ENCODE results near the gene EPHB1. TPM values are rescaled to one million over a fixed set of nuclear protein-coding genes. Genes with fewer than 3 reads are reported as not detected.
A peak's percentile ranks its signal among the peaks of the same experiment; 100 is the strongest.

EPHB1 gene
- 2.1 and 2.5 TPM in 2 replicates for total RNA-seq (2014; rRNA removed; shearing (Covaris generic))

DNA sequence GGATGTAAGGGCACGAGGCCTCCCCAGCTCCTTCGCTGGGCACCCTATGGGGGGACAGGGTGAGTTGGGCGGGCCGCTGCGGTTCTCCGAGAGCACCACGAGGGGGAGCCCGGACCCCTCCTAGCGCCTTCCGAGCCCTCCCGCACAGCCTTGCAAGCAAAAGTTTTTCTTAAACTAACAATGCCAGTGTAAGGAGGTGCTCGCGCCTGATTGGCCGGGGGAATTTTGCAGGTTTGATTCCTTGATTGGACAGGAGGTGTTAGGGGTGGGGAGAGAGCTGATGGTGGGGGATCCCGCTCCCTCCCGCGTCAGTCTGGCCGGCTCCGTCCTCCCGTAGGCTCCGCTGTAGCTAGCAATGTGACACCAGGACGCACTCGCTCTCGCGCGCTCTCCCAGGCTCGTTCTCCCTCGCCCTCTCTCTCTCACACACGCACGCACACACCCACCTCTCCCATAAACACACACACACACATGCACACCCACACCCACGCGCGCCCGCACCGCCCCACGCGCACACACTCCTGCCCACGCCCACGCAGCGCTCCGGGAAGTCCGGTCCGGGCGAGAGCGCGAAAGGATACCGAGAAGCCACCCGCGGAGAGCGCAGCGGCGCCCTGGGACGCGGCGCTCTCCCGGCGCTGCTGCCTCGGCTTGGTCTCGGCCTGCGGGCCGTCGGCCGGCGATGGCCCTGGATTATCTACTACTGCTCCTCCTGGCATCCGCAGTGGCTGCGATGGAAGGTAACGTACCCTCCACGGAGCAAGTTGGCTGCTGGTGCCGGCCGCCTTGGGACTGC lies at the start of gene EPHB1:
TSS of gene EPHB1 (plus strand) at position 311 of the 796 bp plus-strand sequence.
- Histone ChIP-seq H3K9me3 (replicated peaks) (no peaks in the 10 kb centered on the region), H3K36me3 (no peaks in the 10 kb centered on the region), H3K27ac (peak within 1 kb of the TSS; percentile 13; the same call in 1 of the 2 replicates), H3K4me3 (peak within 1 kb of the TSS; percentile 62), H3K4me1 (no peaks in the 10 kb centered on the region), H3K27me3 (no peaks in the 10 kb centered on the region; the same call in 1 of the 2 replicates)
- peak; percentile 93 to 96 for DNase-seq

DNA sequence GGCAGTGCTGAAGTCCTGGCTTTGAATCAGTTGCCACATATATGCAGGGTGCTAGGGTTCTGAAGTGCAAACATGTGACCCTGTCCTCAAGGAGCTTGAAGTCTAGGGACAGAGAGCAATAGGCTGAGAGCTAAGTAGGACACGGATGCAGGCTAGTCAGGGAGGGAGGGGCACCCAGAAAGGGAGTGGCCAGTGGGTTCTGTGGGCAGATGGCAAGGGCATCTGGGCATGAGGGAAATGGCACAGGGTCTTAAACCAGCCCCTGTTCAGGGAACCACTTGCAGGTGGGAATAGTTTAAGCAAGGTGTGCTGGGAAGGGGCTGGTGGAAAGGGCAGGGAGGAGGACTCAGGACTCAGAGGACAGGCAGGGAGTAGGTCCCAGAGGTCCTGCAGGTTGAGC lies 46.4 kb upstream of the EPHB1 start:
- Histone ChIP-seq H3K27ac (no peak overlapping the region), H3K27me3 (no peaks in the 10 kb centered on the region), H3K4me1 (no peaks in the 10 kb centered on the region), H3K36me3 (no peaks in the 10 kb centered on the region), H3K9me3 (replicated peaks) (no peaks in the 10 kb centered on the region), H3K4me3 (no peak overlapping the region)
- DNase-seq = no peak

DNA sequence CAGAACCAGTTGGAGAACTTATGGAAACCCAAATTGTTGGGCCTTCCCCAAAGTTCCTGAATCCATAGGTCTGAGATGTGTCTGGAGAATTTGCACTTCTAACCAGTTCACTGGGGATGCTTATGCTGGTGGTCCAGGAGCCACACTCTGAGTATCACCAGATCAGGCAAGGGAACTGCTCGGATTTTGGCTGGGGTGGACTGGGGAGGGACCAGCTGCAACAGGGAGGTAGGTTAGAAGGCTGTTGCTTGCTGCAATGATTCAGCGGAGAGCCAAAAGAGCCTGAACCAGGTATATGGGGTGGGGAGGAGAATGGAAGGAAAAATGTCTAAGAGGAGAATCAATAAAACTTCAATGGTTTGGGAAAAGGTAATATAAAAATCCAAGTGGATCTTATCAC lies 45.9 kb upstream of the EPHB1 start:
- H3K4me1 ChIP-seq = no peaks in the 10 kb centered on the region
- H3K27ac ChIP-seq = no peak overlapping the region
- no peak for DNase-seq
- H3K27me3 ChIP-seq = no peaks in the 10 kb centered on the region
- H3K9me3 ChIP-seq (replicated peaks) = no peaks in the 10 kb centered on the region
- H3K36me3 ChIP-seq = no peaks in the 10 kb centered on the region
- no peak overlapping the region for H3K4me3 ChIP-seq

DNA sequence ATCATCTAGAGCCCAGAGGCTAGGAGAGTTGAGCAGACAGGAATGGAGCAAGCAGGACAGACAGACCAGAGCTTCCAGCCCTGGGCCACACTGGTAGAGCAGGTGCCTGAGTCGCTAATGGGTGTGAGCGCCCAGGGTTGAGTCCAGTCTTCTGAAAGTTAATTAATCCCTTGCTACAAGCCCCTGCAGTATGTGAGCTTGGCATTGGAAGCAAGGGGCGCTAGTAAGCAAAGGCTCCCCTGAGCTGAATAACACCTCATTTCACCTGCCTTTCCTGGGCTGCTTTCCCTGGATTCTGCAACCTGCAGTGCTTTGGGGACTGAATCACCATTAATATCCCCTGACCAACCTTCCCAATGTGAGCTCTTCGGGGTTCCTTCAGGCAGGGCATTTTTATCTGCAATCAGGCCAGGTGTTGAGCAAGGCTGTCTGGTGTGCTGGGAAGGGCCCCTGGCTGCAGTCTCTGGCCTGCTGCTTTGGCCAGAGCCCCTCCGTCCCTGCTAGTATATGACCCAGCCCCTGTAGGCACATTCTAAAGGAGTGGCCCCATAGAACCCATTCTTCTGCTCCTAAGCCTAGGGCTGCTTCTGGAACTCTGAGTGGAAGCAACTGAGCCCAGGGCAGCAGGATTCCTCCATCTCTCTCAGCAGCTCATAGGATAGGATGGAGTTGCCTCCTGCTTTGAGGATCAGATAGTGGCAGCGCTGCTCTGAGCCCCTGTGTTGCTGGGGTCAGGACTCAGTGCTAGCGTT lies 45.1 kb upstream of the EPHB1 start:
- H3K4me3 ChIP-seq = no peak overlapping the region
- no peak overlapping the region for H3K27ac ChIP-seq
- H3K9me3 ChIP-seq (replicated peaks) = no peaks in the 10 kb centered on the region
- no peaks in the 10 kb centered on the region for H3K27me3 ChIP-seq
- no peak for DNase-seq
- H3K36me3 ChIP-seq = no peaks in the 10 kb centered on the region
- no peaks in the 10 kb centered on the region for H3K4me1 ChIP-seq

DNA sequence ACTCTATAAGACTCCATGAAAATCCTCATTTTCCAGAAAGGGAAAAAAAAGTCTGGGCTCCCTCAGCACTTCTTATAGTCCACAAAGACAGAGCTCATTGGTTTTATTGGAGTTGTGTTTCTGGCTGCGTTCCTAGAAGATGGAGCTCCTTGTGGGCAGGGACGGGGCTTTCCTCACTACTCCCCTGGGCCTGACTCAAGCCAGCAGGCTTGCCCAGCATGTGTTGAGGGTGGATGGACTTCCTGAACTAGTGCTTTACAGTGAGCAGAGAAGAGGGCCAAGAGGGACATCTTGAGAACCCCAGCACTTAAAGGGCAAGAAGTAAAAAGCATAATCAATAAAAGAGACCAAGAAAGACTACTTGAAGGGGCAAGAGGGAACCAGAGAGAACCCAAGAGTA lies 43.2 kb upstream of the EPHB1 start:
- H3K27me3 ChIP-seq = no peaks in the 10 kb centered on the region
- H3K9me3 ChIP-seq (replicated peaks) = no peaks in the 10 kb centered on the region
- no peak overlapping the region for H3K27ac ChIP-seq
- H3K4me1 ChIP-seq = no peaks in the 10 kb centered on the region
- no peak for DNase-seq
- no peaks in the 10 kb centered on the region for H3K36me3 ChIP-seq
- H3K4me3 ChIP-seq = no peak overlapping the region

DNA sequence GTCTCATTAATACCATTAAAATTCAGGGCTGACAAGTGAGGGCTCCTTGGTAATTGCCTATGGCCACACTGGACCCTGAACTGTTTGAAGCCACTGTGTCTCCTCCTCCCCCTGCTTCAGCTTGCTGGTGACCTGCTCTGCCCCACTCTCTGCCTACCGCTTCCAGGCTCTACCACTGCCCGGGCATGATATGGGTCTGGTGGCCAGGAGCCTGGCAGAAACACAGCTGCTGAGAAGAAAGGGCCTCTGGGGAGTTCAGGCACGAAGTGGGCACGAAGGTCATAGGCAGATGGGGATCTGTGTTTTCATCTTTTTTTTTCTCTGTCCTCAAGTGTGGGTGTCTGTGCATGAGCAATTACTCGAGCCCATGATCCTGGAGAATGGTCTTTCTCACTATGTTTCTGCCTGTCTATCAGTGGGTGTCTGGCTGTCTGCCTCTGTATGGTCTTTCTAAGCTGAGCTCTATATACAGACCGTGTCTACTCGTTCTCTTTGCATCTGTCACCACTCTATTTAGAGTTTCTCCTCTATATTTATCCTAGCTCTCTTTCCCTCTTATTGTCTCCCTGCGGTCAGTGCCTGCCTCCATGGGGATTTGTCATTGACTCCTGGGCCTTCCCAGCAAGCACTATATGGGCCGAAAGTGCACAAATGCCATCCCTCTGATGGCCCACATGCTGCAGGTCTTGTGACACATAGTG lies 42.1 kb upstream of the EPHB1 start:
- H3K27me3 ChIP-seq = no peaks in the 10 kb centered on the region
- H3K36me3 ChIP-seq = no peaks in the 10 kb centered on the region
- H3K27ac ChIP-seq = no peak overlapping the region
- DNase-seq = no peak
- H3K4me3 ChIP-seq = no peak overlapping the region
- no peaks in the 10 kb centered on the region for H3K4me1 ChIP-seq
- no peaks in the 10 kb centered on the region for H3K9me3 ChIP-seq (replicated peaks)

DNA sequence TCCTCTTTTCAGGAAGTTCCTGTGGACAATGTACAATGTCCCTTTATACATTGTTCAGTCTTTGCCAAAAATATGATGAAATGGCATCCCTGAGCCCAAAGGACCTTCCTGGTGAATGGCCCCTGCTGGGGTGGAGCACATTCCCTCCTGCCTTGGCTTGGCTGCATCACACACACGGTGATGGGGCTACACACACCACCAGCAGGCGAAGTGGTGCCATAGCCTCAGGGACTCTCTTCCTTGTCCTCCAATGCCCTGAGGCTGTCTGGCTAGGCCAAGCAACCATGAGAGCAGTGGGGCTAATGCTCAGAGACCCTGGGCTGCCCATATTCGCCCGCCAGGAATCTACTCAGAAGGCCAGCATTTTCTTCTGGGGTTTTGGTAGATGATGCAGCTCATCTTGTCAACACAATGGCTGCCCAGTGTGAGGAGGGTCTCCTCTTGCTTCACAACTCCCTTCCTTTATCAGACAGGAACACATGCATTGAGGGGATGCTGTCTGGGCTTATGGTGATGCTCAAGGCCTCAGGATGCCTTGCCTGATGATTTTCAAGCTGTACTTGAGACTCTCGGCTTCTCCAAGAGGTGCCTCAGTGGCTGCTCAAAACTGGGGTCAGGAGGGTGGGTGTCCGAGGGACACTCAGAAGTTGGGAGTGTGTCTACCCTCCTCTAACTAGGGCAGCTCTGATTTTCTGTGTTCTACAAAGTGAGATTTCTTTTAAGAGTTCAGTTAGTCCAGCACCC lies 40.9 kb upstream of the EPHB1 start:
- Histone ChIP-seq H3K4me3 (no peak overlapping the region), H3K9me3 (replicated peaks) (no peaks in the 10 kb centered on the region), H3K4me1 (no peaks in the 10 kb centered on the region), H3K27me3 (no peaks in the 10 kb centered on the region), H3K27ac (no peak overlapping the region), H3K36me3 (no peaks in the 10 kb centered on the region)
- no peak for DNase-seq

DNA sequence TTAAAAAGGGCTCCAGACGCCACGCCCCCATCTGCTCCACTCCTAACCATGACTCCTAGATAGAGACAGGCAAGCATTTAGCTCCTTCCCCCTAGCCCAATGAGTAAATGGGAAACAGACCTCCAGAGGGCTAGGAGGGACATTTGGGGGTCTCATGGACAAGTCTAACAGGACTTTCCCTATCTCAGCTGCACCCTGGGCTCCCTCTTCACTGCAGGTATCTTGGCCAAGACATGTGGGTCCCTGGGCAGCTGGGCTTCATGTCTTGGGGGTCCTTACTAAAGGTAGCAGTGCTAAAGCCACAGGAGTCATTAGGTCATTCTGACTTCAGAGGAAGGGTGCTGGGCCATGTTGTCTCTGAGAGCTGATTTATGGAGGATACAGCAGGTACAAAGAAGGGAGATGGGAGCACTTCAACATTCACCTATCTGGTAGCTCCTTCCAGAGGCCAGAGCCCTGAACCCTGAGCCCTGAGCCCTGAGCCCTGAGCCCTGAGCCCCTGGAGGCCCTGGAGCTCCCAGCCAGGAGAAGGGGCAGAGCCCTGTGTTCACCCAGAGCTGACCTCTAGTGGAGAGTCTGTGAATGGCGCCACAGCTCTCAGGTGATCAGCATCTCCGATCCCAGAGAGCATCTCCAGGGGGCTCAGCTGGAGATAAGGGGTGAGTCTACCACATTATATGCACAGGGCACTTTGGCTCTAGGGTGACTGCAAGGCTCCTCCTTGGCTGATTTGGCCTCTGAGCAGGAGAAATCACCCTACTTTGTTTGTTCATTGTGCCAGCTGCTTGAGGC lies 40.1 kb upstream of the EPHB1 start:
- no peak overlapping the region for H3K4me3 ChIP-seq
- DNase-seq = peak; percentile 38 to 65

DNA sequence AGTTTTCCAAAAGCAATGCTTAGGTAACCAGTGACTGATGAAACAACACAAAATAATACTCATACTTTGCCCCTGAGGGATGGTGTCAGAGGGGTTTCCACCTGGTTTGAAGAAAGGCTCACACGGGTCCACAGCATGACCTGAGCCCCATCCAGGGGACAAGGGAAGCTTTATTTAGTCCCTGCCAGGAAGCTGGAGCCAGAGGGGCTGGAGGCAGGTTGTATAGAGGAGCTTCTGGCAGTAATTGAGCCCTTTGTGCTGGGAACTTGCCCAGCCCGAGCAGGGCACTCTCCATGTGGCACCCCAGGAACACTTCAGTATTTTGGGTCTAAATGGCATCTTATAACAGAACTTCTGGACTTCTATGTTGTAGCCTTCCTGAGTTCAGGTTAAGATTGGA lies 39.2 kb upstream of the EPHB1 start:
- Histone ChIP-seq H3K27me3 (no peaks in the 10 kb centered on the region), H3K4me1 (no peaks in the 10 kb centered on the region), H3K9me3 (replicated peaks) (no peaks in the 10 kb centered on the region), H3K27ac (no peak overlapping the region), H3K4me3 (no peak overlapping the region), H3K36me3 (no peaks in the 10 kb centered on the region)
- no peak for DNase-seq

More for the DNA sequence above, 40.1 kb upstream of the EPHB1 start:
- Histone ChIP-seq H3K27me3 (no peaks in the 10 kb centered on the region), H3K9me3 (replicated peaks) (no peaks in the 10 kb centered on the region), H3K36me3 (no peaks in the 10 kb centered on the region), H3K4me1 (no peaks in the 10 kb centered on the region), H3K27ac (no peak overlapping the region)

DNA sequence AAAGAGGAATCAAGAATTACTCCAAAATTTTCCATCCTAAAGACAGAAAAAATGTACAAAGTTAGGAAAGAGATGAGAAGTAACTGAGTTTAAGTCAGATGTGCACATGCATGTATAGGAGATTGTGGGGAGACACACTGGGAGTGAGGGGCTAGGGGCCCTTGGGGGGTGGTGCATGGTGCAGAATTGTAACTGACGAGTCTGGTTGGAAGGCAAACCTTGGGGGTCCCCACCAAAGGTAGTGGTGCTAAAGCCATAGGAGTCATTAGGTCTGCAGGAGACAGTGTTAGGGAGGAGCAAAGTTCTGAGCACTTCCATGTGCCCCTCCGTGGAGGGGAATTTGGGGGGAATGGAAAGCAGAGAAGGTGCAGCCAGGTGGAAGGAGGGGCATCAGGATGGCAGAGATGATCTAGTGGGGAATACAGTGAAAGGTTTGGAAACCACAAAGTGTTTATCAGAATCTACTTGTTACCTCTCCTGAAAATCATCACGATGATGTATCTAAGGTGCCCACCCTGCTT lies 37.5 kb upstream of the EPHB1 start:
- H3K4me3 ChIP-seq = no peak overlapping the region
- no peaks in the 10 kb centered on the region for H3K27me3 ChIP-seq
- no peaks in the 10 kb centered on the region for H3K4me1 ChIP-seq
- no peak overlapping the region for H3K27ac ChIP-seq
- H3K36me3 ChIP-seq = no peaks in the 10 kb centered on the region
- no peaks in the 10 kb centered on the region for H3K9me3 ChIP-seq (replicated peaks)
- no peak for DNase-seq

DNA sequence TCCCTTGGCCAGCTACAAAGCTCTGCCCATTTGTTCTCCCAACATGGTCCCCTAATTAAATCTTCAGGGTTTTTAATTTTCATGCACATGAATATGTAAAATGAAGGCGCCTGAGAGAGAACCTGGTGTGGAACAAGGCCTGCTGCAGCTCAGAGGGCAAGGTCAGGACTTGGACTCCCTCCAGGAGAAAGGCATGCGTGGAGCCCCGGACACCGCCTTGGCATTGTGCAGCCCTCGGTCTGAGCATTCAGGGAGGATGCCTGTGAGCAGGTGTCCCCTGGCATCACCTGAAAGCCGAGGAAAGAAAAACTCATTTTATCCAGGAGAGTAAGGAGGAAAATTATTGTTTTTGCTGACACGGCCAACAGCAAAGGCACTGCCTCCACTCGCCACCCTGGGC lies 33.8 kb upstream of the EPHB1 start:
- Histone ChIP-seq H3K9me3 (replicated peaks) (no peaks in the 10 kb centered on the region), H3K4me1 (no peaks in the 10 kb centered on the region)
- DNase-seq = no peak

DNA sequence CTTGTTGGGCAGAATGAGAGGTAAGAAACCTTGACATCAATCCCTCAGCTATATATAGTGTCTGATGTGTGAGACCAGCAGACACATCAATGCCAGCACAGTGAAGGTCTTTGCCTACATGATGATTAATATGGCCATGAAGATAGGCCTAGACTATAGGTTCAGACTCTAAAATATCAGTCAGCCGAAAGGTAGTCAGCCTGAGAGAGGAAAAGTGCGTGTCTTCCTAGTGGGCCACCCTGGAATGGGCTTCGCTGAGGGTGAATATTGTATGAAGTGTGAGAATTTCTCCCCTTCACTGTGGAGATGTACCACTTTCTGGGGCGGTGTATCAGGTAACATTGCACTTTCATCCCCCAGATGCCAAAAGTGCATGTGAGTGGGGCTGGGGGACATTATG lies 33.0 kb upstream of the EPHB1 start:
- no peaks in the 10 kb centered on the region for H3K36me3 ChIP-seq
- DNase-seq = no peak
- H3K27me3 ChIP-seq = no peaks in the 10 kb centered on the region
- no peak overlapping the region for H3K27ac ChIP-seq
- H3K4me3 ChIP-seq = no peak overlapping the region
- no peaks in the 10 kb centered on the region for H3K4me1 ChIP-seq
- no peaks in the 10 kb centered on the region for H3K9me3 ChIP-seq (replicated peaks)

More for the DNA sequence above, 33.8 kb upstream of the EPHB1 start:
- Histone ChIP-seq H3K36me3 (no peaks in the 10 kb centered on the region), H3K27me3 (no peaks in the 10 kb centered on the region), H3K4me3 (no peak overlapping the region), H3K27ac (no peak overlapping the region)

DNA sequence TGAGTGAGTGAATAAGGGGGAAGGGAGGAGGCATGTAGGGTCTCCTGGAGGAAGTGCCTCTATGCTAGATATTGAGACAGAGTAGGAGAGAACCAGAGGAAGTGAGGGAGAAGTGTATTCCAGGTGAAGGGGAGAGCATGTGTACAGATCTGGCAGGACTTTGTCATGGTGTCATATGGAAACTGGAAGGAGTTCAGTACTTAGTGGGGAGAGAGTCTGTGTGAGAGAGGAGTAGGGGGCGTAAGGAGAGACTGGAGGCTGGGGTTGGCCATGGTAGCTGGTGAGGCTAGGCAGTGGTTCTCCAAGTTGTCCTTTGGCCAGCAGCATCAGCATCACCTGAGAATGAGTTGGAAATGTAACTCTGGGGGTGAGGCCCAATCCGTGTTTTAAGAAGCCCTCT lies 29.6 kb upstream of the EPHB1 start:
- no peak overlapping the region for H3K4me3 ChIP-seq
- H3K27me3 ChIP-seq = 0 out of 2 replicates have a peak, but pooled peaks cover 3% of the 10 kb centered on the region
- H3K4me1 ChIP-seq = no peaks in the 10 kb centered on the region
- DNase-seq = no peak
- H3K27ac ChIP-seq = no peak overlapping the region
- H3K9me3 ChIP-seq (replicated peaks) = no peaks in the 10 kb centered on the region
- no peaks in the 10 kb centered on the region for H3K36me3 ChIP-seq

DNA sequence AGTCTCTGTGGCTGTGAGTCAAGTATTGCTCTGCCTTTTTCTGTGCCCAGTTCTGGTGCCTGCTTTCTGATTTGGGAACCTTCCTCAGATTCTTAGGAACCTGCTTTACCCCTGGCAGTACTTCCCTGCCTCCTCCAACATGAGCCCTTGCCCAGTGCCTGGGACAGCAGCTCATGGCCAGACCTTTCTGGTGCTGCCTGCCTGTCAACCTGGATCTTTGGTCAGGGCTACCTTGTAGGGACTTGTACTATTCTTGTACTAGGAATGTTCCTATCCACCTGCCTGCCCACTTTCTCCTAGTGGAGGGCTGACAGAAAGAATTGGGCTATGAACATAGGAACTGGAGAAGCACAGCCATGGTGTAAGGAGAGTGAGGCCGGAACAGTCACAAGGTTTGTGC lies 28.8 kb upstream of the EPHB1 start:
- H3K4me1 ChIP-seq = no peaks in the 10 kb centered on the region
- H3K27me3 ChIP-seq = 0 out of 2 replicates have a peak, but pooled peaks cover 3% of the 10 kb centered on the region
- no peak overlapping the region for H3K4me3 ChIP-seq
- no peaks in the 10 kb centered on the region for H3K36me3 ChIP-seq
- no peak overlapping the region for H3K27ac ChIP-seq
- H3K9me3 ChIP-seq (replicated peaks) = no peaks in the 10 kb centered on the region
- no peak for DNase-seq

Measured in SJCRH30 (cell line).